ENCODE results near the gene ZC3HAV1. TPM values are rescaled to one million over a fixed set of nuclear protein-coding genes. Genes with fewer than 3 reads are reported as not detected.

The ZC3HAV1 gene
- total RNA-seq, 4 donors from 2014 or later: 11.7 to 40.6 (median 34.5) TPM

- intact Hi-C loops (cut with DNase I; ENCODE audit: low total_unique reads): no loop called here
- in situ Hi-C loops (cut with MboI; ENCODE audit: low pct_ligation_motif_present in 1 of 4, low pct_unique_long_range_greater_than_20kb in 1 of 4, low sequenced_read_pairs in 3 of 4): no loop called here
- H3K36me3 ChIP-seq: no peaks in the 10 kb centered on the region
- H3K9me3 ChIP-seq: no peaks in the 10 kb centered on the region
- H3K4me1 ChIP-seq: peaks cover 0 to 19% (median 10%) of the 10 kb centered on the region in 4 donors
- peak within 1 kb of the TSS; percentile 52 to 79 (median 60) for H3K4me3 ChIP-seq
- WGBS, 2 donors (ENCODE audit: low coverage in 1 of 2): 4% methylated on average over 40 of the region's 82 CpGs; no CpG with 5 or more reads in 1 of the 2 donors
- H3K27me3 ChIP-seq: no peaks in the 10 kb centered on the region
- DNase-seq: peak; percentile 46
- no peak for TF ChIP-seq CTCF (IDR thresholded peaks at IDR 0.05)
- no peak for TF ChIP-seq EP300 (IDR thresholded peaks at IDR 0.05; ENCODE audit: low read depth)
- TF ChIP-seq POLR2A (IDR thresholded peaks at IDR 0.05): peak; percentile 48
- peak in 2 of 3 donors; percentile 36 to 49 for TF ChIP-seq POLR2AphosphoS5 (IDR thresholded peaks at IDR 0.05)
- peak within 1 kb of the TSS; percentile 69 to 81 (median 72) for H3K27ac ChIP-seq
Measured at GRCh38 chr7:139035586-139036353, 73.8 kb downstream of the ZC3HAV1 start, which contains the start of gene ZC3HAV1L. TSS of gene ZC3HAV1L (minus strand) at chr7:139036042. CDS start at chr7:139036017, 25 bp downstream.

GRCh38 chr7:139034855-139035585, 74.5 kb downstream of the ZC3HAV1 start:
- WGBS, 2 donors (ENCODE audit: low coverage in 1 of 2): 13% methylated on average over 25 of the region's 47 CpGs; no CpG with 5 or more reads in 1 of the 2 donors
- intact Hi-C loops (cut with DNase I; ENCODE audit: low total_unique reads): no loop called here
- in situ Hi-C loops (cut with MboI; ENCODE audit: low pct_ligation_motif_present in 1 of 4, low pct_unique_long_range_greater_than_20kb in 1 of 4, low sequenced_read_pairs in 3 of 4): no loop called here
- peak; percentile 34 for DNase-seq
- Histone ChIP-seq H3K4me3 (peak overlapping the region; percentile 52 to 79 (median 60)), H3K36me3 (no peaks in the 10 kb centered on the region), H3K4me1 (peaks cover 0 to 19% (median 10%) of the 10 kb centered on the region in 4 donors), H3K27ac (peak overlapping the region; percentile 69 to 81 (median 72)), H3K9me3 (no peaks in the 10 kb centered on the region), H3K27me3 (no peaks in the 10 kb centered on the region)
- TF ChIP-seq EP300 (IDR thresholded peaks at IDR 0.05; ENCODE audit: low read depth) (no peak), POLR2A (IDR thresholded peaks at IDR 0.05) (no peak), POLR2AphosphoS5 (IDR thresholded peaks at IDR 0.05) (no peak), CTCF (IDR thresholded peaks at IDR 0.05) (no peak)

GRCh38 chr7:139034336-139034735, 75.2 kb downstream of the ZC3HAV1 start:
- in situ Hi-C loops (cut with MboI; ENCODE audit: low pct_ligation_motif_present in 1 of 4, low pct_unique_long_range_greater_than_20kb in 1 of 4, low sequenced_read_pairs in 3 of 4): no loop called here
- H3K36me3 ChIP-seq: no peaks in the 10 kb centered on the region
- no peak for DNase-seq
- TF ChIP-seq POLR2A (IDR thresholded peaks at IDR 0.05): no peak
- intact Hi-C loops (cut with DNase I; ENCODE audit: low total_unique reads): no loop called here
- H3K27ac ChIP-seq: no peak overlapping the region
- peaks cover 0 to 19% (median 10%) of the 10 kb centered on the region in 4 donors for H3K4me1 ChIP-seq
- 92 to 97% methylated on average over 4 to 5 of the region's 5 CpGs for WGBS, 2 donors (ENCODE audit: low coverage in 1 of 2)
- peak overlapping the region in 1 of 4 donors; percentile 67 for H3K4me3 ChIP-seq
- H3K27me3 ChIP-seq: no peaks in the 10 kb centered on the region
- no peaks in the 10 kb centered on the region for H3K9me3 ChIP-seq

DNA sequence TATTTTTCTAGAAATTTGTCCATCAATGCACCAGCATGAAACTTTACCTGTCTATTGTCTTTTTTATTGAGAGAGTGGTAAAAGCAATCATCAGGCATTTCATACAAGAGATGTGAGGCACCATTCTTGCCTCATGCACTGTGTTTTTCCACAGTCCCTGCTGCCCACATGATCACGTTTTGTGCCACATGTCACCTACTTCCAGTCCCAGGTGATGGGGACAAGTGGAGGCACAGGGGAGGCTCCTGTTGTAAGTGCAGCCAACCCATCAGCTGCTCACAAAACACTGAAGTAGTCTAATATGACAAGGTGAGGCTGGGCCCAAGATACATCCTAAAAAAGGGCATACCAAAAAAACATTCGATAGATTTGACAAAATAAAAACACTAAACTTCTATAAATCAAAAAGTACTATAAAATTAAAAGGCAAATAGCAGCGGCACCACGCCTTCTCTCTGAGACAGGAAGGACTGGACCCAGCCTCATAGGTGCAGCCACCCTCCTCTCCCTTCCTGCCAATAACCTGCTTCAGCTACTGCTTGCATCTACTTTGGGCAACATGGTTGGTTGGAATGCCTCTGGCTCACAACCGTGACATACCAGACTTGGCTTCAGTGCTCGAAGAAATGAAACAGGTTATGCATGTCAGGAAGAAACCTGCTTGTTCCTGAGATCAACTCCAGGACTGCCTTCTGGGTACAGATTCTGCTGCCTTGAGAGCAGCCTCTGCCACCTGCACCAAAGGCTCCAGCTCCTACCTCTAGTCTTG, 76.0 kb downstream of the ZC3HAV1 start:
- TF ChIP-seq POLR2A (IDR thresholded peaks at IDR 0.05) (no peak), CTCF (IDR thresholded peaks at IDR 0.05) (no peak), EP300 (IDR thresholded peaks at IDR 0.05; ENCODE audit: low read depth) (no peak), POLR2AphosphoS5 (IDR thresholded peaks at IDR 0.05) (no peak)
- peaks cover 0 to 19% (median 10%) of the 10 kb centered on the region in 4 donors for H3K4me1 ChIP-seq
- DNase-seq: no peak
- no peaks in the 10 kb centered on the region for H3K9me3 ChIP-seq
- 48 to 70% methylated on average over 3 to 6 of the region's 6 CpGs for WGBS, 2 donors (ENCODE audit: low coverage in 1 of 2)
- H3K4me3 ChIP-seq: no peak overlapping the region
- intact Hi-C loops (cut with DNase I; ENCODE audit: low total_unique reads) (no loop called here), in situ Hi-C loops (cut with MboI; ENCODE audit: low pct_ligation_motif_present in 1 of 4, low pct_unique_long_range_greater_than_20kb in 1 of 4, low sequenced_read_pairs in 3 of 4) (no loop called here)
- H3K27ac ChIP-seq: no peak overlapping the region
- H3K27me3 ChIP-seq: no peaks in the 10 kb centered on the region
- H3K36me3 ChIP-seq: no peaks in the 10 kb centered on the region
